Measurements from ENCODE around the gene PNPLA7. TPM values are rescaled to one million over a fixed set of nuclear protein-coding genes. Genes with fewer than 3 reads are reported as not detected.
"Not testable (repeated sequence)": the region's sequence is repeated elsewhere in the genome, so short reads cannot be mapped to it uniquely, and the experiment has no call there.

PNPLA7 gene
- total RNA-seq, 4 donors from 2014 or later = 16.0 to 95.4 (median 24.9) TPM

DNA sequence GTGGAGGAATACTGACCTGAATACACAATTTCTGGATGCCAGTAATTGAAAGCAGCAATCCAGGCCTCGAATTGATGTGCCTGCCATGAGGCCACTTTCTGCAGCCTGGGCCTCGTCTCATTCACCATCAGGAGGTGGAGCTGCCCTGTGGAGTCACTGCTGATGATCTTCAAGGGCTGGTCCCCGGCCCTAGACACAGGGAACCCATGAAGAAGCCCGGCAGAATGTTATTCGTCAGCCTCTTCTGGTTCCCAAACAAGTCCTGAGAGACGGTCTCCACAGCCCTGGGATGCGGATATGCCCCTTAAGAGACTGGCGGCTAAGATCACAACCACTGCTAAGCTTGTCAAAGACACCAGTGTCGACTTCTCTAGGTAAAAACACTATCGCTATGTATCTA lies 24.0 kb upstream of the PNPLA7 start:
- Histone ChIP-seq H3K27me3 (no peaks in the 10 kb centered on the region), H3K4me1 (peaks cover 13 to 28% (median 23%) of the 10 kb centered on the region in 4 donors), H3K36me3 (peaks cover 0 to 15% (median 4%) of the 10 kb centered on the region in 4 donors), H3K27ac (no peak overlapping the region), H3K4me3 (no peak overlapping the region), H3K9me3 (no peaks in the 10 kb centered on the region)
- in situ Hi-C loops (cut with MboI; ENCODE audit: low pct_ligation_motif_present in 1 of 4, low pct_unique_long_range_greater_than_20kb in 1 of 4, low sequenced_read_pairs in 3 of 4) (no loop called here), intact Hi-C loops (cut with DNase I; ENCODE audit: low total_unique reads) (no loop called here)
- no peak for TF ChIP-seq POLR2AphosphoS5 (IDR thresholded peaks at IDR 0.05)
- no peak for TF ChIP-seq CTCF (IDR thresholded peaks at IDR 0.05)
- no peak for TF ChIP-seq EP300 (IDR thresholded peaks at IDR 0.05; ENCODE audit: low read depth)
- TF ChIP-seq POLR2A (IDR thresholded peaks at IDR 0.05) = no peak
- WGBS, 2 donors (ENCODE audit: low coverage in 1 of 2) = 70 to 90% methylated on average over 2 to 10 of the region's 10 CpGs
- DNase-seq = no peak

GRCh38 chr9:137570566-137570965 lies 20.4 kb upstream of the PNPLA7 start:
- peaks cover 0 to 15% (median 4%) of the 10 kb centered on the region in 4 donors for H3K36me3 ChIP-seq
- WGBS, 2 donors (ENCODE audit: low coverage in 1 of 2) = 100% methylated on average over 3 of the region's 3 CpGs; no CpG with 5 or more reads in 1 of the 2 donors
- no peaks in the 10 kb centered on the region for H3K9me3 ChIP-seq
- intact Hi-C loops (cut with DNase I; ENCODE audit: low total_unique reads) = no loop called here
- DNase-seq = no peak
- TF ChIP-seq CTCF (IDR thresholded peaks at IDR 0.05) = no peak
- H3K27ac ChIP-seq = no peak overlapping the region
- in situ Hi-C loops (cut with MboI; ENCODE audit: low pct_ligation_motif_present in 1 of 4, low pct_unique_long_range_greater_than_20kb in 1 of 4, low sequenced_read_pairs in 3 of 4) = no loop called here
- no peaks in the 10 kb centered on the region for H3K27me3 ChIP-seq
- no peak overlapping the region for H3K4me3 ChIP-seq
- no peaks in the 10 kb centered on the region for H3K4me1 ChIP-seq

GRCh38 chr9:137569609-137570203 lies 19.5 kb upstream of the PNPLA7 start:
- Histone ChIP-seq H3K4me3 (no peak overlapping the region), H3K27me3 (no peaks in the 10 kb centered on the region), H3K4me1 (no peaks in the 10 kb centered on the region), H3K27ac (no peak overlapping the region), H3K9me3 (no peaks in the 10 kb centered on the region), H3K36me3 (peaks cover 0 to 15% (median 4%) of the 10 kb centered on the region in 4 donors)
- no peak for DNase-seq
- intact Hi-C loops (cut with DNase I; ENCODE audit: low total_unique reads) (no loop called here), in situ Hi-C loops (cut with MboI; ENCODE audit: low pct_ligation_motif_present in 1 of 4, low pct_unique_long_range_greater_than_20kb in 1 of 4, low sequenced_read_pairs in 3 of 4) (no loop called here)
- TF ChIP-seq CTCF (IDR thresholded peaks at IDR 0.05) = no peak
- TF ChIP-seq POLR2AphosphoS5 (IDR thresholded peaks at IDR 0.05) = no peak
- no peak for TF ChIP-seq POLR2A (IDR thresholded peaks at IDR 0.05)
- no peak for TF ChIP-seq EP300 (IDR thresholded peaks at IDR 0.05; ENCODE audit: low read depth)
- WGBS, 2 donors (ENCODE audit: low coverage in 1 of 2) = 95 to 97% methylated on average over 3 to 5 of the region's 5 CpGs

- DNase-seq; H3K4me3 ChIP-seq; H3K4me1 ChIP-seq; intact Hi-C loops (cut with DNase I; ENCODE audit: low total_unique reads); H3K27ac ChIP-seq; in situ Hi-C loops (cut with MboI; ENCODE audit: low pct_ligation_motif_present in 1 of 4, low pct_unique_long_range_greater_than_20kb in 1 of 4, low sequenced_read_pairs in 3 of 4); H3K9me3 ChIP-seq; H3K27me3 ChIP-seq: not testable (repeated sequence)
- WGBS, 2 donors (ENCODE audit: low coverage in 1 of 2) = 87 to 96% methylated on average over 4 to 5 of the region's 5 CpGs
- peaks cover 0 to 27% (median 4%) of the 10 kb centered on the region in 4 donors for H3K36me3 ChIP-seq
These were observed 18.2 kb upstream of the PNPLA7 start for GRCh38 chr9:137568445-137568844.

- TF ChIP-seq CTCF (IDR thresholded peaks at IDR 0.05) (no peak), POLR2AphosphoS5 (IDR thresholded peaks at IDR 0.05) (no peak), POLR2A (IDR thresholded peaks at IDR 0.05) (no peak), EP300 (IDR thresholded peaks at IDR 0.05; ENCODE audit: low read depth) (no peak)
- 77 to 85% methylated on average over 6 to 18 of the region's 18 CpGs for WGBS, 2 donors (ENCODE audit: low coverage in 1 of 2)
- no peaks in the 10 kb centered on the region for H3K9me3 ChIP-seq
- H3K4me3 ChIP-seq = no peak overlapping the region
- H3K27ac ChIP-seq = no peak overlapping the region
- no peak for DNase-seq
- H3K4me1 ChIP-seq = no peaks in the 10 kb centered on the region
- in situ Hi-C loops (cut with MboI; ENCODE audit: low pct_ligation_motif_present in 1 of 4, low pct_unique_long_range_greater_than_20kb in 1 of 4, low sequenced_read_pairs in 3 of 4) (no loop called here), intact Hi-C loops (cut with DNase I; ENCODE audit: low total_unique reads) (no loop called here)
- H3K36me3 ChIP-seq = peaks cover 0 to 12% (median 2%) of the 10 kb centered on the region in 4 donors
- H3K27me3 ChIP-seq = no peaks in the 10 kb centered on the region
These were observed 14.7 kb upstream of the PNPLA7 start for GRCh38 chr9:137564817-137565411.

Data from transverse colon (tissue), 4 donors.